Stomach smooth muscle (tissue), 2 donors: ENCODE measurements around the gene FAM78A.
A peak's percentile ranks its signal among the peaks of the same experiment; 100 is the strongest.
"Not testable (repeated sequence)": the region's sequence is repeated elsewhere in the genome, so short reads cannot be mapped to it uniquely, and the experiment has no call there.

Experiments
- H3K27ac ChIP-seq: one replicate; pipeline ENCODE4 v1.7.0; 2013; ENCODE audit warnings: mild to moderate bottlenecking, low read length, inconsistent platforms
- H3K27me3 ChIP-seq, 2 donors: one replicate each; pipeline ENCODE4 v1.7.0; 2013; ENCODE audit warnings: low read length in 2 of 2; ENCODE audit not compliant: insufficient read depth in 2 of 2, control insufficient read depth in 1 of 2
- H3K36me3 ChIP-seq, 2 donors: one replicate each; pipeline ENCODE4 v1.7.0; 2013; ENCODE audit warnings: low read length in 2 of 2; ENCODE audit not compliant: control insufficient read depth in 2 of 2, insufficient read depth in 2 of 2
- H3K4me1 ChIP-seq: one replicate; pipeline ENCODE4 v1.7.0; 2013; ENCODE audit warnings: low read length; ENCODE audit not compliant: control insufficient read depth, insufficient read depth
- H3K4me3 ChIP-seq, 2 donors: one replicate each; pipeline ENCODE4 v1.7.0; 2013; ENCODE audit warnings: low read length in 2 of 2
- H3K9ac ChIP-seq, 2 donors: one replicate each; pipeline ENCODE4 v1.7.0; 2013; ENCODE audit warnings: low read length in 2 of 2, mild to moderate bottlenecking in 1 of 2
- H3K9me3 ChIP-seq, 2 donors: one replicate each; pipeline ENCODE4 v1.7.0; 2013; ENCODE audit warnings: low read length in 2 of 2; ENCODE audit not compliant: control insufficient read depth in 2 of 2
- donor health status: healthy.
- donor health status: Pancreatic carcinoma.

Gene FAM78A

GRCh38 chr9:131246618-131247017 lies 29.7 kb downstream of the FAM78A start:
- Histone ChIP-seq H3K4me1 (no peaks in the 10 kb centered on the region), H3K9ac (no peak overlapping the region), H3K27ac (no peak overlapping the region), H3K27me3 (no peaks in the 10 kb centered on the region), H3K4me3 (no peak overlapping the region), H3K36me3 (no peaks in the 10 kb centered on the region), H3K9me3 (peaks cover 0 to 4% of the 10 kb centered on the region in 2 donors)

- not testable (repeated sequence) for H3K27ac ChIP-seq, H3K4me1 ChIP-seq, H3K27me3 ChIP-seq, H3K4me3 ChIP-seq, H3K9ac ChIP-seq, H3K36me3 ChIP-seq, H3K9me3 ChIP-seq
These were observed 32.0 kb downstream of the FAM78A start for GRCh38 chr9:131244331-131244730.

- Histone ChIP-seq H3K4me3 (no peak overlapping the region), H3K9me3 (peaks cover 0 to 4% of the 10 kb centered on the region in 2 donors), H3K36me3 (peaks cover 1 to 2% of the 10 kb centered on the region in 2 donors), H3K4me1 (peaks cover 12% of the 10 kb centered on the region), H3K27me3 (peaks cover 2 to 3% of the 10 kb centered on the region in 2 donors), H3K9ac (no peak overlapping the region), H3K27ac (no peak overlapping the region)
These were observed 36.0 kb downstream of the FAM78A start for GRCh38 chr9:131240047-131240921.

GRCh38 chr9:131239161-131239975 lies 36.9 kb downstream of the FAM78A start:
- Histone ChIP-seq H3K9me3 (peaks cover 0 to 4% of the 10 kb centered on the region in 2 donors), H3K27me3 (peaks cover 2 to 3% of the 10 kb centered on the region in 2 donors), H3K27ac (no peak overlapping the region), H3K9ac (no peak overlapping the region), H3K36me3 (peaks cover 7 to 10% of the 10 kb centered on the region in 2 donors), H3K4me3 (no peak overlapping the region), H3K4me1 (peaks cover 12% of the 10 kb centered on the region)

GRCh38 chr9:131238402-131239021 lies 37.8 kb downstream of the FAM78A start:
- Histone ChIP-seq H3K4me1 (peaks cover 12% of the 10 kb centered on the region), H3K9ac (peak overlapping the region in 1 of 2 donors; percentile 29), H3K27me3 (peaks cover 2 to 3% of the 10 kb centered on the region in 2 donors), H3K27ac (no peak overlapping the region), H3K9me3 (peaks cover 0 to 4% of the 10 kb centered on the region in 2 donors), H3K36me3 (peaks cover 9 to 18% of the 10 kb centered on the region in 2 donors), H3K4me3 (peak overlapping the region in 1 of 2 donors; percentile 44)

GRCh38 chr9:131237931-131238401 lies 38.3 kb downstream of the FAM78A start:
- H3K27me3 ChIP-seq = peaks cover 2 to 3% of the 10 kb centered on the region in 2 donors
- H3K4me1 ChIP-seq = peaks cover 12% of the 10 kb centered on the region
- peak overlapping the region in 1 of 2 donors; percentile 44 for H3K4me3 ChIP-seq
- H3K9ac ChIP-seq = peak overlapping the region in 1 of 2 donors; percentile 21
- H3K27ac ChIP-seq = no peak overlapping the region
- peaks cover 0 to under 1% of the 10 kb centered on the region in 2 donors for H3K9me3 ChIP-seq
- H3K36me3 ChIP-seq = peaks cover 11 to 23% of the 10 kb centered on the region in 2 donors

- no peak overlapping the region for H3K9ac ChIP-seq
- H3K27me3 ChIP-seq = peaks cover 2 to 3% of the 10 kb centered on the region in 2 donors
- no peaks in the 10 kb centered on the region for H3K9me3 ChIP-seq
- H3K36me3 ChIP-seq = peaks cover 11 to 24% of the 10 kb centered on the region in 2 donors
- no peak overlapping the region for H3K27ac ChIP-seq
- no peak overlapping the region for H3K4me3 ChIP-seq
- H3K4me1 ChIP-seq = peaks cover 12% of the 10 kb centered on the region
These were observed 39.0 kb downstream of the FAM78A start for GRCh38 chr9:131237291-131237690.

- H3K4me1 ChIP-seq = peaks cover 12% of the 10 kb centered on the region
- no peaks in the 10 kb centered on the region for H3K9me3 ChIP-seq
- H3K36me3 ChIP-seq = peaks cover 16 to 30% of the 10 kb centered on the region in 2 donors
- no peak overlapping the region for H3K27ac ChIP-seq
- no peak overlapping the region for H3K4me3 ChIP-seq
- peaks cover 2 to 3% of the 10 kb centered on the region in 2 donors for H3K27me3 ChIP-seq
- H3K9ac ChIP-seq = no peak overlapping the region
These were observed 39.5 kb downstream of the FAM78A start for GRCh38 chr9:131236761-131237160.

- Histone ChIP-seq H3K4me1 (peaks cover 12% of the 10 kb centered on the region), H3K4me3 (no peak overlapping the region), H3K27ac (no peak overlapping the region), H3K36me3 (peaks cover 20 to 33% of the 10 kb centered on the region in 2 donors), H3K9ac (no peak overlapping the region), H3K27me3 (peaks cover 2 to 3% of the 10 kb centered on the region in 2 donors), H3K9me3 (no peaks in the 10 kb centered on the region)
These were observed 40.1 kb downstream of the FAM78A start for GRCh38 chr9:131236161-131236560.

GRCh38 chr9:131235480-131235851 lies 40.8 kb downstream of the FAM78A start:
- H3K36me3 ChIP-seq = peaks cover 20 to 35% of the 10 kb centered on the region in 2 donors
- H3K27me3 ChIP-seq = peaks cover 0 to 3% of the 10 kb centered on the region in 2 donors
- peaks cover 12% of the 10 kb centered on the region for H3K4me1 ChIP-seq
- H3K9me3 ChIP-seq = no peaks in the 10 kb centered on the region
- H3K27ac ChIP-seq = no peak overlapping the region
- H3K4me3 ChIP-seq = no peak overlapping the region
- no peak overlapping the region for H3K9ac ChIP-seq
